TTC549 (cell line): ENCODE measurements around the gene ATP1A3.

Source experiments
- FAIRE-seq: peaks from 2 replicates; lab custom pipeline; 2012; peaks lifted over from hg19 to GRCh38; lab: Jason Lieb, UNC

ATP1A3 gene

DNA sequence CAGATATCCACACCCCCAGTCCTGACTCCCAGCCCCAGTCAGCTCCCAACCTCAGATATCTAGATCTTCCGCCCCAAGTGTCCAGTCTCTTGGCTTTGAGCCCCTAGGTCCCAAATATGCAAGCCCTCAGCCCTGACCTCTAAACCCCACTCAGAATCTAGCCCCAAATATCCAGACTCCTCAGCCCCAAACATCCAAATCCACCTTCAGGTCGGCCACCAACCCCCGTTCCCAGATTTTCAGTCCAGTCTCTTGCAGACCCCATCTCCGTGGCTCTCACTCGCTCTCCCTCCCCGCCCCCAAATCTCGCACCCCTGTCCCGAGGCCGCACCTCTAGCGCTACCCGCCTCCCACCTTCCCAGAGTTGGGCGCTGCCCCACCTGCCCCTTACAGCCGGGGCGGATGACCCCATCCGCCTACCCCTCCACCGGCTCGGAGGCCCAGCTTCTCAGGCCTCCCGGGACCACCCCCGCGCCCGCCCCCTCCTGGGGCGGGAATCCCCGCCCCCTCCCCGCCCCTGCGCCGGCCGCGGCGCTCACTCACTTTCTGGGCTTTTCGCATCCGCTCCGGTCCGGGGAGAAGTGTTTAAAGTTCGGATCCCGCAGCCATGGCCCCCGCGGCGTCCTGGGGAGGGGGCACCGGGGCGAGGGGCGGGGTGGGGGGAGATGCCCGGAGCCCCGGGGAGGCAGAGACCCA, 66.4 kb downstream of the ATP1A3 start:
- no peak for FAIRE-seq

- no peak for FAIRE-seq
These were observed 67.1 kb downstream of the ATP1A3 start for GRCh38 chr19:41926763-41927496.

DNA sequence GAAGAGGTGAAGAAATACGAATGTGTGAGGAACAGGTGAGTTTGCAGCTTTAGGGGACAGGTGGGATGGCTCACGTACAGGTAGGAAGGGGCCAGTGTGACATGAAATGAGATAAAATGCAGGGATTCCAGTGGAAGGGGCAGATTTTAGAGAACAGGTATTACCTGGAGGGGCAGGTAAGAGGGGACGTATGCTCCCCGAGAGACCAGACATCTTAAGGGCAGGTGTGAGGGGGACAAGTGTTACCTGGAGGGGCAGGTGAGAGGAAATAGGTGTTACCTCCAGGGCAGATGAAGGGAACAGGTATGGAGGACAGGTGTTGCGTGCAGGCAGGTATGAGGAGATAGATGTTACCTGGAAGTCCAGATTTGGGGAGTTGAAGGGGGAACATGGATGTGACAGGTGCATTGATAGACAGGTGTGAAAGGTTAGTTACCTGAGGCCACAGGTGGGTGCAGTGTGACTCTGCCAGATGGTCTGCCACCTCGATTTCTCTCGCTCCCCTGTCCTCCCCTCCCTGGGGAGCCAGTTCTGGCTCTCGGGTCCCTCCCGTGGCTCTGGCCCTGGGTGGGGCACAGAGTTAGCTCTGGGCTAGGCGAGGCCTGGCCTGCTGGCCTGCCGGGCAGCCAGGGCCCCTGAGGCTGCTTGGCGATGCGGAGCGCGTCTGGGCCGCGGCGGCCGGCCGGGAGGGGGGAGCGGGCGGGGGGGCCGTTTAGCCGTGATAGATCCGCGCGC, 67.8 kb downstream of the ATP1A3 start:
- no peak for FAIRE-seq

DNA sequence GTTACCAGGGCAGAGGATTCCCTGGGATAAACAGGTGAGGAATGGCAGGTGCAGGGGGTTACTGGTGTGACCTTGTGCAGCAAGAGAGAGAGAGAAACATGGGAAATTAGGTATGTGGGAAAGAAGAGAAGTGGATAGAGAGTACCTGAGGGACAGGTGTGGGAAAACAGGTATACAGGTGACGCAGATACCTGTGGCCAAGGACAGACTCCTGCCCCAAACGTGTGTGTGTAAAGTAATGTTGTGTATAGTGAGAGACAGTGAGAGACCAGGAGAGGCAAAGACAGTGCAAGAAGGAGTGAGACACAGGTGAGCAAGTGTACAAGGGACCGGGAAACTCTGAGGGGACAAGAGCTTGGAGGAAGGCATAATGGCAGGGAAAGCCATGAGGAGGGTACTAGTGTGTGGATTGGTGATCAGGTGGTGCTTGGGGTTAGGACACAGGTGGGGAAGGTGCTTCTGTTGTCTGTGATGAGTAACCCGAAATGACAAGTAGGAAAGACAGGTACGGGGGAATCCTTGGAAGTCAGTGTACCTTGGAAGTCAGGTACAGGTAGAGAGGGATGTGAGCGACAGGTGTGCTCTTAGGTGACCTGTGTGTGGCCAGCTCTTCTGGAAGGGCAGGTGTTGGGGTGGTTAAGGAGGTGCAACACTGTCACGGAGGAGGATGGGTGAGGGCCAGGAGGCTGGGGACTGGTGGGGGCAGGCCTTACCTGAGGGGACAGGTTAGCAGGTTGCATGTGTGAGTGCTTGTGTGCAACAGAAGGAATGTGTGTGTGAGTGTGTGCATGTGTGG, 68.6 kb downstream of the ATP1A3 start:
- no peak for FAIRE-seq

DNA sequence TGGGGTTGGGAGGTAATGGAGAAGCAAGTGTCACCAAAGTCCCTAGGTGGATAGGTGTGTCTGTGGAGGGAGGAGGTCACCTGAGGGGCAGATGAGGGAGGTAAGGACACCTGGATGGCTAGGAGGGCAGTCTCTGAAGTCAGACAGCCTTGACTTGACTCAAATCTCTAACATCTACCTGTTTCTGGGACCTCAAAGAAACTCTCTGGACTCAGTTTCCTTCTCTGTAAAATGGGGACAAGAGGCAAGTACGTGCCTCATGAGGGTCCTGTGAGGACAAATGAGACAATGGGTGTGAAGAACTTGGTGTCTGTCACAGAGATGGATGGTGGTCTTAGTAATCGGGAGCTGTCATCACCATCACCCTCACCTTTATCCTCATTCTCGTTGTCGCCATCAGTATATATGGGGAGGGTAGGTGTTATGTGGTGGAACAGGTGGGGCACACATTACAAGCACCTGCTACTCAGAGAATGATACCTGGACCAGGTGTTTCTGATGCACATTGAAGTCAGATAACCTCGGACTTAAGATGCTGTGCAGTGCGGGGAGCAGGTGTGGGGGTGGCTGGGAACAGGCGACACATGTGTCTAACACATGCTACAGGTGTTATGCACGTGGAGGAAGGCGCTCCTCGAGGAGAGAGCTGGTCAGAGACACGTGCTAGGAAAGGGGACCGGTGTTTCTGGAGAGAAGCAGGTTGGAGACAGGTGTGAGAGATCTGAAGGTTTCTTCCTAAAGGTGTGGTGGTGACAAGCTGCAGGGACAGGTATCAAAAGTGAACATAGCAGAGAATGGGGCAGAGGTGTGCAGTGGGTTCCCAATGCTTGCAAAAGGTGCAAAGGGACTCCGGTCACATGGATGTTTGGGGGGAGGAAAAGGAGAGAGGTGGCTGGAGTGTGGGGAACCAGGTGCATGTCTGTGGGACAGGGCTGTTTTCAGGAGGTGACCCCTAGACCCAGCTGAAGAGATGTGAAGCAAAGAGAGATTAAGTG, 69.6 kb downstream of the ATP1A3 start:
- FAIRE-seq, result no peak

DNA sequence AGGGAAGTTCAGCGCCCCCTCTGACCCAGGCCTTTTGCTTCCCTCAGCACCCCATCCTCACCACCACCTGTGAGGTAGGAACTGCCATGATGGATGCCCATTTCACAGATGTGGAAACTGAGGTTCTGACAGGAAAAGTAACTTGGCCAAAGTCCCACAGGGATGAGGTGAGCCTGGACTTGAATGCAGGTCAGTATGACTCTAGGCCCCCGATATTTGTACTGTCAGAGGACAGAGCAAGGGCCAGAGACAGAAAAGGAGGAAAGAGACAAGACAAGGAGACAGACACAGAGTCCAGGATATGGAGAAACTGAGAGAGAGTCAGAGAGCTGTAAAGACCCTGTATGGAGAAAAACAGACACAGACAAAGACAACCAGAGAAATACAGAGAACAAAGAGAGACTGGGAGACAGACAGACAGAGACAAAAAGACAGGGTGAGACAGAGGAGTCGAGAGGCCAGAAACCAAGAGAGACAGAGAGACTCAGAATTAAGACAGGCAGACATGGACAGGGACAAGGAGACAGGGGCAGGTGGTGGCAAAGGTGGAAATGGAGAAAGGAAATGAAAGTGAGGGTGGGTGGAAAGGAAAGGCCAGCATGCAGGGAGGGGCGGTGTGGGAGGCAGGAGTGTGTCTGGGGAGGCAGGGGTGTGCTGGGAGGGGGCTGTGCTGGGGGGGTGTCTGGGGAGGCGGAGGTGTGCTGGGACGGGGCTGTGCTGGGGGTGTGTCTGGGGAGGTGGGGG, 70.8 kb downstream of the ATP1A3 start:
- no peak for FAIRE-seq

DNA sequence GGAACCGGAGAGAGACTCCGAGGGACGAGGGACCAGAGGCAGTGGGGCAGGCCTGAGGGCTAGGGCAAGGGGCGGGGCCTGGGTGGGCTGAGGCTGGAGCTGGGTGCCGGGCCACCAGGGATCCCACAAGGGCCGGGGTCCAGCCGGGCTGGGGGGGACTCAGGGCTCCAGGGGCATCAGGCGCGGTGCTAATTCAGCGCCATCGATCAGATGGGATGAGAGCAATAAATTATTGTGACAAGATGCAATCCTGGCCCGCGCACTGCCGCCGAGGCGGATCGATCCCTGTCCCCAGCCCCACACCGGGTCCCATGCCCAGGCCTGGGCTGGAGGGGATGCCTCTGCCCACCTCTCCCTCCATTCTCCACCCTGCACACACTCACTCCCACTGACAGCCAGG, 71.4 kb downstream of the ATP1A3 start:
- no peak for FAIRE-seq

- FAIRE-seq, result no peak
These were observed 72.2 kb downstream of the ATP1A3 start for GRCh38 chr19:41921577-41922576.

GRCh38 chr19:41920882-41921576, 73.0 kb downstream of the ATP1A3 start:
- no peak for FAIRE-seq

DNA sequence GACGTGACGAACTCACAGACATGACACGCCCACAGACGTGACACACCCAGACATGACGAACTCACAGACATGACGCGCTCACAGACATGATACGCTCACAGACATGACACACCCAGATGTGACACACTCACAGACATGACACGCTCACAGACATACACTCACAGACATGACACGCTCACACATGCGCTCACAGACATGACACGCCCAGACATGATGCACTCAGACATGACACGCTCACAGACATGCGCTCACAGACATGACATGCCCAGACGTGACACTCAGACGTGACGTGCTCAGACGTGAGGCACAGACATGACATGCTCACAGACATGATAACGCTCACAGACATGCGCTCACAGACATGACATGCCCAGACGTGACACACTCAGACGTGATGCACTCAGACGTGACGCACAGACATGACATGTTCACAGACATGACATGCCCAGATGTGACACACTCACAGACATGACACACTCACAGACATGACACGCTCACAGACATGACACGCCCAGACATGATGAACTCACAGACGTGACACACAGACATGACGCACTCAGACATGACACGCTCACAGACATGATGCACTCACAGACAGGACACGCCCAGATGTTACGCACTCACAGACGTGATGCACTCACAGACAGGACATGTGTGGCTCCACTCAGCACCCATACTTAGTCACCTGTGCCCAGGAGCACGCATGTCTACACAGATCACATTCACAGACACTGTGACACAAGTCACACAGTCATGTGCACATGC, 73.9 kb downstream of the ATP1A3 start:
- FAIRE-seq, result no peak

DNA sequence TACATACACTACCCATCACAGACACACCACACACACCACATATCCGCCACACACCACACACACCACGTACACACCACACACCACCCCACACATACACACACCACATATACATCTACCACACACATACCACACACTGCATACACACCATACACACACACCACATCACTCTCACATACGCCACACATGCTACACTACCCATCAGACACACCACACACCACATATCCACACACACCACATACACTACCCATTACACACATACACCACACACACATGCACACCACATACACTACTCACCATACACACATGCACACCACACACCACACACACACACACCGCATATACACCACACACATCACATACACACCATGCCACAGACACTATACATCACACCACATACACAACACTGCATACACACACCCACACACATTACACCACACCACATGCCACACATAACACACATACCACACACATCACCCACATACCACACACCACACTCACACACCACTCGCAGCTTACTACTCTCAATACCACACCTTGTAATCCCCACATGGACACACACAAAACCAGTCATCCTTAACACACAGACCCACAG, 75.3 kb downstream of the ATP1A3 start:
- FAIRE-seq, result no peak

DNA sequence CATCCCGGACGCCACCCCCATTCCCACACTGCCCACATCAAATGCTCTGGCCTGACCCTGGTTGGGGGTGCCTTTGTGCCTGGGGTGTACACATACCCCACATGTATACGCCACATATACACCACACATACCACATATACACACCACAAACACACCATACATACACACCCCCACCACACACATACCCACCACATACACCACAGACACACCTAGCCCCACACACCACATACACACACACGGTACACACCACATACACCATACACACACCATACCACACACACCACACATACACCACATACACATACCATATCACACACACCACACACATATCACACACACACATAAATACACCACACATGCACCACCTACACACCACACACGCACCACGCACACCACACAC, 75.9 kb downstream of the ATP1A3 start:
- no peak for FAIRE-seq

GRCh38 chr19:41917676-41918075, 76.4 kb downstream of the ATP1A3 start:
- no peak for FAIRE-seq
